HG02970 (cell line): Measurements from ENCODE around the gene POLR2H.

Experiments used
- ATAC-seq: cut with Tn5 transposase; IDR thresholded peaks from one replicate; pipeline ENCODE4 v1.9.1; 2021; ENCODE audit warnings: mild to moderate bottlenecking, moderate library complexity, moderate number of reproducible peaks; ENCODE audit not compliant: unreplicated experiment, low FRiP score

The POLR2H gene

GRCh38 chr3:184361532-184361931 lies at the start of gene POLR2H, which contains the start of gene CLCN2:
Gene POLR2H, plus strand, starts transcription at chr3:184361710. Its CDS starts 1,783 bp downstream, at chr3:184363493.
Gene CLCN2, minus strand, starts transcription at chr3:184361605. Its CDS starts 126 bp downstream, at chr3:184361479.
- ATAC-seq, result peak; percentile 41

GRCh38 chr3:184314363-184314699 lies 47.2 kb upstream of the POLR2H start, which contains the start of gene EIF4G1:
Gene EIF4G1, plus strand, starts transcription at chr3:184314606. Its CDS starts 1,191 bp downstream, at chr3:184315797.
- ATAC-seq, result peak; percentile 82

GRCh38 chr3:184314700-184315542 lies 46.6 kb upstream of the POLR2H start:
- ATAC-seq, result peak; percentile 37

DNA sequence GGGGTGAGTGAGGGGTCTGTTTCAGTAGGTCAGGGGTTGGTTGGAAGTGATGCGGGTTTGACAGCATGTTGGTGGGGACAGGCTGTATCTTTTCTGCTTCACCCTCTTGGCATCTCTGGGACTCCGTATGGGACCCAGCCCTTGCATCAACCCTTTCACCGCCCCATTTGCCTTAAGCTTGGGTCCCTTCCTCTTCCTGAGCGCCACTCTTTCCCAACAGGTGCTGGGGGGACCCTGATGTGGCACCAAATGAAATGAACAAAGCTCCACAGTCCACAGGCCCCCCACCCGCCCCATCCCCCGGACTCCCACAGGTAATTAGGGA lies 46.0 kb upstream of the POLR2H start:
- ATAC-seq, result no peak

- no peak for ATAC-seq
These were observed 45.4 kb upstream of the POLR2H start for GRCh38 chr3:184315871-184316661.

- ATAC-seq, result no peak
These were observed 44.7 kb upstream of the POLR2H start for GRCh38 chr3:184316792-184317191.

DNA sequence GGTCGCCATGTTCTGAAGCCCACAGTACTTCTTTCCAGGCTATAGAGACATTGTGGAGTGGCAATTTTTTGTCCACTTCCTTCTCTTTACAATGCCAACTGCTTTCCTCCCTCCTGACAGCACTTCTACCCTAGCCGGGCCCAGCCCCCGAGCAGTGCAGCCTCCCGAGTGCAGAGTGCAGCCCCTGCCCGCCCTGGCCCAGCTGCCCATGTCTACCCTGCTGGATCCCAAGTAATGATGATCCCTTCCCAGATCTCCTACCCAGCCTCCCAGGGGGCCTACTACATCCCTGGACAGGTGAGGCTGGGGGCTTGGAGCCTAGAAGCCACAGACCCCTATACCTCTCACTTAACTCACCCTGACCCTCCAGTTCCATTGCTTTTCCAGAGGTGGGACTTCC lies 44.3 kb upstream of the POLR2H start:
- no peak for ATAC-seq

- no peak for ATAC-seq
These were observed 41.4 kb upstream of the POLR2H start for GRCh38 chr3:184320104-184320445.

GRCh38 chr3:184321666-184322065 lies 39.8 kb upstream of the POLR2H start:
- ATAC-seq, result no peak

GRCh38 chr3:184322731-184323487 lies 38.6 kb upstream of the POLR2H start:
- no peak for ATAC-seq

GRCh38 chr3:184323696-184324095 lies 37.8 kb upstream of the POLR2H start:
- ATAC-seq, result no peak

- ATAC-seq, result no peak
These were observed 36.2 kb upstream of the POLR2H start for GRCh38 chr3:184325269-184325668.

DNA sequence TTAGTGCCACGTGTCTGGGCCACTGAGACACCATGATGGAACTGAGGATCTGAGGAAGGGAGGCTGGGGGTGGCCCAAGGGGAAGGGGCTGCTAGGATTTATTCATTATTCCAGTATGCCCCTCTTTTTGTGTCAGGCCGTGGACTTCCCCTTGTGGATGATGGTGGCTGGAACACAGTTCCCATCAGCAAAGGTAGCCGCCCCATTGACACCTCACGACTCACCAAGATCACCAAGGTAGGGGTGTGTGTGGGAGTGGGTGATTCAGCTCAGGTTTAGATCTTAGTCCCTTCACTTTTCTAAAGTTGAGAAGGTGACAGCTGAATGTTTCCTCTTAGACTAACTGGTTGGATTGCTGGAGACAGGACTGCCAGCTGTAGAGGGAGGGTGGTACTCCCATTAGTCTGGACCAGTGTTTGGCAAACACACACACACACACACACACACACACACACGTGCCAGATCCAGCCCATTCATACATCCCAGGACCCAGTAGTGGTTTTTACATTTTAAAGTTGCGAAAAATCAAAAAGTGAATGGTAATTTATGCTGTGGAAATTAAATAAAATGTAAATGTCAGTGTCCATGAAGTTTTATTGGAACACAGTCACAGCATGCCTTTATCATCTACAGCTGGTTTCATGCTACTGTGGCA lies 35.7 kb upstream of the POLR2H start:
- ATAC-seq, result no peak

DNA sequence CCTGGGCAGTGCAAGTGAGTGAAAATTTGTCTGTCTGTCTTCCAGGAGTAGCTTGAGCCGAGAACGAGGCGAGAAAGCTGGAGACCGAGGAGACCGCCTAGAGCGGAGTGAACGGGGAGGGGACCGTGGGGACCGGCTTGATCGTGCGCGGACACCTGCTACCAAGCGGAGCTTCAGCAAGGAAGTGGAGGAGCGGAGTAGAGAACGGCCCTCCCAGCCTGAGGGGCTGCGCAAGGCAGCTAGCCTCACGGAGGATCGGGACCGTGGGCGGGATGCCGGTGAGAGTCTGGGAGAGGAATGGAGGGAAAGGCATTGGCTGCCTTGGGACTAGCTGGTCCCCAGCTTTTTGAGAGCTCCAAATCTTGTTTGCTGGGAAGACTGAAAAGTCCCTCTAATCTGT lies 34.3 kb upstream of the POLR2H start:
- no peak for ATAC-seq

- ATAC-seq, result no peak
These were observed 33.0 kb upstream of the POLR2H start for GRCh38 chr3:184328516-184328915.

DNA sequence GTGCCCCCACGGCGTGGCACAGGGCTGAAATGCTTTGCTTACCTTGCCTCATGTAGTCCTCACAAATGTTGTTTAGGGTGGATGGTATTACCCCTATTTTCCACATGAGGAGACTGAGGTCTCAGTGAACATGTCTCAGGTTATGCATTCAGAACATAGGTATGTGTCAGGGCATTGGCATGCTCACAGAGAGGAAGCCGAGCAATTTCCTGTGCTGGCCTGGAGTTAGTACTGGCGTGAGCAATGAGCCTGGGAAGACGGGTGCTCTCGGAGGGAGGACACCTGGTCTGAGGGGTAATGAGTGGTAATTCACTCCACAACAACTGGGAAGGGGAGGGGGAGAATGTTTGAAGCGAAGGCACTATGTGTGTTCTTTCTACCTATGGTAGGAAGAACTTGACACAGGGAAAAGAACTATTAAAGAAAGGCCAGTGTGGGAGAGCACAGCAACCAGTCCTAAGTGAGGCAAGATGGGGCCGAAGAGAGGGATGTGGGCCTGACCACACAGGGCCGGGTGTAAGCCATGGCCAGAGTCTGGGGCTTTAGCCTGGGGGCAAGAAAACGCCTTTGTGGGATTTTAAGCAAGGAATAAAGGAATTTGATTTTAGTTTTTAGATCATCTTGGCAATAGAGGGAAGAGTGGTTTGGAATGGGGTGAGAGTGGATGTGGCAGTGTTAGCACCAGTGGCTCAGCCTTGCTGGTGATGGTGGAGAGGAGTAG lies 29.0 kb upstream of the POLR2H start:
- no peak for ATAC-seq

DNA sequence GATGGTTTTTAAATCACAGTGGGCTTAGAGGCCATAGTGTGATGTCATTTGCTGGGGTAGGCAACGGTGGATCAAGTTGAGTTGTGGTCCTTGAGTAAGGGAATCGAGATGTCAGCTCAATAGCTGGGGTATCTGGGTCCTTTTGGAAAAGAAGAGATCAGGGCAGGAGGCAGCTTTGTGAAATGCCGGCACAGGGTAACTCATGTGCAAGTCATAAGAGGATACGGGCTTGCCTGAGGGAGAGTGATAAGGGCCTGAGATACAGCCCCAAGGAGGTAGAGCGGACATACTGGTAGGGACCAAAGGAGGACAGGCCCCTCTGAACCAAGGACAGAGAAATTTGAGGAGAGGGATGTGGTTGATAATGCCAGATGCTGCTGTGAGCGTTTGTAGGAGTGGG lies 28.3 kb upstream of the POLR2H start:
- ATAC-seq, result no peak

DNA sequence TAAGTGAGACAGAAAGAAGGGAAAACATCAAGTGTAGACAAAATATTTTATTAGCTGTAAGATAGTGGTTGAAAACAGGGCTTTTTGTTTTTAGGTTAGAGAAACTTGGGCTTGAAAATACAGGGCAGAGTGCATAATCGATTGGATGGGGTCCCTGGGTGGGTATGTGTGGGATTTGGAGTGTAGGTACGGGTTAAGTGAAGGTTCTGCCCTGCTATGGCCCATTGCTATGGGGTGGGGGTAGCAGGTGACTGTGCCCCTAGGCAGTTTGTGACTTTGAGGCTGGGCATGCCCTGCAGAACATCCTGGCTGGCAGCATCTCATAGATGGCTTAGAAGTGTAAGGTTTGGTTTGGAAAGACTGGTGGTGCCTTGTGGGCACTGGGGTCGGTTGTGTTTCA lies 27.8 kb upstream of the POLR2H start:
- ATAC-seq, result no peak

DNA sequence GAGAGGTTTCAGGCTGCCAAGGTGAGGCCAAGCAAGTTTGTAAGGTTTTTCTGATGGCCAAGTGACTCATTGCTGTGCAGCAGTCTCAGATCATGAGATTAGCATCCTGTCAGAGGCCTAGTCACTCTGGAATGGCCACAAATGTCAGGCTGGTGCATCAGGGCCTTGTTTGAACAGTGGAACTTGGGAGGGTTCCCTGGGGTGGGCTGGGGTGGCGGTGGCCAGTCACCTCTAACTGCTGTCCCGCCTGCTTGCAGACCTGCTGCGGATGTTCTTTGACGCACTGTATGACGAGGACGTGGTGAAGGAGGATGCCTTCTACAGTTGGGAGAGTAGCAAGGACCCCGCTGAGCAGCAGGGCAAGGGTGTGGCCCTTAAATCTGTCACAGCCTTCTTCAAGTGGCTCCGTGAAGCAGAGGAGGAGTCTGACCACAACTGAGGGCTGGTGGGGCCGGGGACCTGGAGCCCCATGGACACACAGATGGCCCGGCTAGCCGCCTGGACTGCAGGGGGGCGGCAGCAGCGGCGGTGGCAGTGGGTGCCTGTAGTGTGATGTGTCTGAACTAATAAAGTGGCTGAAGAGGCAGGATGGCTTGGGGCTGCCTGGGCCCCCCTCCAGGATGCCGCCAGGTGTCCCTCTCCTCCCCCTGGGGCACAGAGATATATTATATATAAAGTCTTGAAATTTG lies 26.9 kb upstream of the POLR2H start:
- no peak for ATAC-seq
